Gastroesophageal sphincter (tissue), 3 donors: ENCODE measurements around the gene TTF2.

ENCODE experiments used
- CTCF ChIP-seq, 4 experiments: fragments of 200-600 bp in 2 of 4; fragments of 450-650 bp in 2 of 4; sonication (generic) in 1 of 4; IDR thresholded peaks; one replicate each; pipeline ENCODE4 v1.5.1; 2017 to 2019; ENCODE audit warnings: antibody characterized with exemption in 4 of 4, mild to moderate bottlenecking in 2 of 4, moderate library complexity in 2 of 4
- POLR2A ChIP-seq, 2 donors: fragments of 450-650 bp; IDR thresholded peaks; one replicate each; pipeline ENCODE4 v1.6.1; 2017; ENCODE audit warnings: antibody characterized with exemption in 2 of 2, mild to moderate bottlenecking in 2 of 2, moderate library complexity in 1 of 2

GRCh38 chr1:117017062-117017461, 43.1 kb upstream of the TTF2 start:
- TF ChIP-seq CTCF (IDR thresholded peaks at IDR 0.05) (no peak), POLR2A (IDR thresholded peaks at IDR 0.05) (no peak)
